ENCODE results near the gene SPEN.
A peak's percentile ranks its signal among the peaks of the same experiment; 100 is the strongest.
"Not testable (repeated sequence)": the region's sequence is repeated elsewhere in the genome, so short reads cannot be mapped to it uniquely, and the experiment has no call there.

SPEN gene

GRCh38 chr1:15837931-15838330, 9.6 kb upstream of the SPEN start:
- Mint-ChIP-seq H3K4me3 (peak overlapping the region; percentile 85), H3K4me1 (peaks cover 22% of the 10 kb centered on the region), H3K27ac (peak overlapping the region; percentile 45), H3K27me3 (peaks cover 11% of the 10 kb centered on the region), H3K36me3 (no peaks in the 10 kb centered on the region), H3K9me3 (no peaks in the 10 kb centered on the region)
- DNase-seq, result no peak
- CTCF ChIA-PET, result interaction anchor here (0.8 kb wide), 1 partner anchor 16 kb away, joined by 3 read pairs; no protein-coding TSS in a partner anchor

GRCh38 chr1:15838721-15839120, 8.8 kb upstream of the SPEN start:
- no peak overlapping the region for H3K27ac Mint-ChIP-seq
- H3K9me3 Mint-ChIP-seq, result no peaks in the 10 kb centered on the region
- no peak overlapping the region for H3K4me3 Mint-ChIP-seq

DNA sequence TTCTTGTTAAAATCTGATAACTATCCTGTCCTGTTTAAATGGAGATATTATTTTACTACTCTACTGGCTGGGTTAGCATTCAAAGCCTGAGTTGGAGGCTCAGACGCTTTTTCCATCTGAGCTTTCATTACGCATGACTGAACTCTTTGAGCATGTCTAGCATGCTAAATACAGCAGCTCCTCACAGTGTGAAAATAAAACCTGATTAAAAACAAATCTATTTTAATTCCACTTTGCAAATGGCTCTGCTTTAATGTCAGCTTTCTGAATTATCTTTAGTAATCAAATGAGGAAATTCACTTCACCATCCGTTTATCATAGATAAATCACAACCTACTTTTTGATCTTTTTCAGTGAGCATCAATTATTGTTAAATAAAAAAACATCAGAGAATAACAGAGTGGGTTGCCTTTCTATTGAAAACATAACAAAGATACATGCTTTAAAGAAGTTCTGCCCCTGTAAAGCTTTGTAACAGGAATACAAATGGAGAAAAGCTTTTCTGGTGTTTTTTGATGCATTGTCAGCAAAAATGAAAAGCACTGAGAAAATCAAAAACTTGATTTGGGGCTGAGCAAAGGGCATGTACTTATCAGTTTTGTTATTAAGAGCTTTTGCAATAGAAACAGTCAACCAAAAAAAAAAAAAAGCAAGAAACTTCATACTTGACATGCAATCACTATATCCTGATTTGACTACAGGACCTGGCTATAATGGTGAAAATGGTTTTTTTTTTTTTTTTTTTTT, 3.5 kb upstream of the SPEN start:
- peaks cover 28% of the 10 kb centered on the region for H3K4me1 Mint-ChIP-seq
- CTCF ChIA-PET, result interaction anchor here (0.7 to 0.8 kb wide), 2 partner anchors 10 to 17 kb away, joined by 3 to 4 read pairs; no protein-coding TSS in a partner anchor
- H3K9me3 Mint-ChIP-seq, result no peaks in the 10 kb centered on the region
- H3K27ac Mint-ChIP-seq, result no peak overlapping the region
- H3K36me3 Mint-ChIP-seq, result peaks cover 2% of the 10 kb centered on the region
- no peak overlapping the region for H3K4me3 Mint-ChIP-seq
- no peaks in the 10 kb centered on the region for H3K27me3 Mint-ChIP-seq
- DNase-seq, result no peak

More at GRCh38 chr1:15838721-15839120, 8.8 kb upstream of the SPEN start:
- no peak for DNase-seq
- peaks cover 11% of the 10 kb centered on the region for H3K27me3 Mint-ChIP-seq
- H3K36me3 Mint-ChIP-seq, result no peaks in the 10 kb centered on the region
- peaks cover 19% of the 10 kb centered on the region for H3K4me1 Mint-ChIP-seq
- CTCF ChIA-PET, result interaction anchor here (0.8 kb wide), 1 partner anchor 16 kb away, joined by 3 read pairs; no protein-coding TSS in a partner anchor

DNA sequence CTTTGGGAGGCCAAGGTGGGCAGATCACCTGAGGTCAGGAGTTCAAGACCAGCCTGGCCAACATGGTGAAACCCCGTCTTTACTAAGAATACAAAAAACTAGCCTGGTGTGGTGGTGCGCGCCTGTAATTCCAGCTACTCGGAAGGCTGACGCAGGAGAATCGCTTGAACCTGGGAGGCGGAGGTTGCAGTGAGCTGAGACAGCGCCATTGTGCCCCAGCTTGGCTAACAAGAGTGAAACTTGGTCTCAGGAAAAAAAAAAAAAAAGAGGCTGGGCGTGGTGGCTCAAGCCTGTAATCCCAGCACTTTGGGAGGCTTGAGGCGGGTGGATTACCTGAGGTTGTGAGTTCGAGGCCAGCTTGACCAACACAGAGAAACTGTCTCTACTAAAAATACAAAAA, 1.5 kb upstream of the SPEN start:
- H3K27ac Mint-ChIP-seq, result peak overlapping the region; percentile 97
- H3K36me3 Mint-ChIP-seq, H3K27me3 Mint-ChIP-seq, H3K9me3 Mint-ChIP-seq, DNase-seq: not testable (repeated sequence)
- peaks cover 43% of the 10 kb centered on the region for H3K4me1 Mint-ChIP-seq
- CTCF ChIA-PET, result interaction anchor here (2.7 kb wide), 1 partner anchor 13 kb away, joined by 12 read pairs; no protein-coding TSS in a partner anchor
- H3K4me3 Mint-ChIP-seq, result peak overlapping the region; percentile 95

- H3K27ac Mint-ChIP-seq, result peak overlapping the region; percentile 97
- H3K9me3 Mint-ChIP-seq, result no peaks in the 10 kb centered on the region
- peaks cover 59% of the 10 kb centered on the region for H3K4me1 Mint-ChIP-seq
- H3K4me3 Mint-ChIP-seq, result peak overlapping the region; percentile 95
- H3K36me3 Mint-ChIP-seq, result peaks cover 12% of the 10 kb centered on the region
- CTCF ChIA-PET, result interaction anchor here (1.1 to 2.7 kb wide), 2 partner anchors 15 to 72 kb away, joined by 3 to 12 read pairs; no protein-coding TSS in a partner anchor
- no peak for DNase-seq
- H3K27me3 Mint-ChIP-seq, result no peaks in the 10 kb centered on the region
These were observed 311 bp downstream of the SPEN start for GRCh38 chr1:15847893-15848142.

DNA sequence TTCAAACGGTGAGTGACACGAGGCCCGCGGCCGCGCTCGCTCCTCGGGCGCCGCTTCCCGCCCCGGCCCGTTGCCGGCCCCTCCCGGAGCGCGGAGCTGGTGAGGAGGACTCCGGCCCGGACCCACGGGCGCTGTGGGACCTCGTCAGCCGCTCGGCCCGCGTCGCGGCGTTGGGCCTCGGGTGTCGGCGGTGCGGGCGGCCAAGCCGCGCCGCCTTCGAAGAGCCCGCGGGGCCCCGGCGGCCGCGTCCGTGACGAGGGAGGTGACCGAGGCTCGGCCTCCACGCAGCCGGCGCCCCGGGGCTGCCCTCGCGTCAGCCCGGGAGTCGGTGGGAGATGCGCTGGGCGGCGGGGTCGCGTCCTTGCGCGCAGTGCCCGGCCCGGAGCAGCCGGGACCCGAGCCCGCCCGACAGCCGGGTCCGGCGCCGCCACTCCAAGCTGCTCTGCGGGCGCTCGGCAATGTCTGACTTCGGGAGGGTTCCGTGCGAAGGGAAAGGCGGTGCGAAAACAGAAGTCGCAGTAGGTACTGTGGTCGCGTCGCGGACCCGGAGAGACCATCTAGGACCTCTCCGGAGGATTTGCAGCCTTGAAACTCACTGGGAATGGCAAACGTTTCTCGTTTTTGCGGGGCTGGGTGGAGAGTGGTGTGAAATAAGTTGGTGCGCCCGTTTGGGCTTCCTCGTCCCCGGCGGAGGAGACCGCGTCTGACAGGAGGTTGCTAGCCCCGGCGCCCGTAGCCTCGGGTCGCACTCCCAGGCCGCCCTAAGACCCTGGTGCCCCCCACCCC, 829 bp downstream of the SPEN start:
- Mint-ChIP-seq H3K27ac (peak overlapping the region; percentile 92), H3K36me3 (peaks cover 12% of the 10 kb centered on the region), H3K4me1 (peaks cover 59% of the 10 kb centered on the region), H3K27me3 (no peaks in the 10 kb centered on the region), H3K9me3 (no peaks in the 10 kb centered on the region), H3K4me3 (peak overlapping the region; percentile 95)
- DNase-seq, result peak; percentile 67
- CTCF ChIA-PET, result interaction anchor here (0.8 to 2.7 kb wide), 3 partner anchors 15 to 159 kb away, joined by 3 to 12 read pairs (median 3); no protein-coding TSS in a partner anchor

GRCh38 chr1:15848929-15849774, 1.6 kb downstream of the SPEN start:
- Mint-ChIP-seq H3K9me3 (no peaks in the 10 kb centered on the region), H3K27ac (peak overlapping the region; percentile 92), H3K4me1 (peaks cover 53% of the 10 kb centered on the region), H3K27me3 (no peaks in the 10 kb centered on the region), H3K36me3 (peaks cover 12% of the 10 kb centered on the region), H3K4me3 (peak overlapping the region; percentile 92)
- peak; percentile 79 for DNase-seq
- CTCF ChIA-PET, result interaction anchor here (0.8 to 2.7 kb wide), 3 partner anchors 16 to 158 kb away, joined by 3 to 12 read pairs (median 3); no protein-coding TSS in a partner anchor

DNA sequence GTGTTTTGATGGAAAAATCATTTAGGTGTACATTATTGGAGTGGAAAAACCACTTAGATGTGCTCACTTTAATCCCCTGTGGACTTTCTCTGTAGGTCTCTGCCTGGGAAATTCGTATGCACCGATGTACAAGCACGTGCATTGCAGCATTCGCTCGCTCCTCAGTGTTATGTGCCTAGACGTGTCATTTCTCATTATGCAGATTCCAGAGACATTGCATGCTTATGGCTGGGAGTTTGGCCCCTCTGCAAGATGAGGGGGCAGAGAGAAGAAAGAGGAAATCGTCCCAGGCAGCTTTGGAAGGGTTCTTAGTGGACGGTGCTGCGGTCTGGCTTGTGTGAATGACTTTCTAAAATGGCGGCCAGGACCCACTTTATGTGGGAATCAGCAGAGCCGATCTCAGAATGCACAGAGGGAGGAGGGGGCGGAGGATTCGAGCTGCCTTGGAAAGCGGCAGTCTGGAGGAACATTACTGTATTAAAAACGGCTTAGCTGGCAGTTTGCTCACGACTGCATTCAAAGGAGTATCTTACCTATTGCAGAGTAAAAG, 2.3 kb downstream of the SPEN start:
- H3K9me3 Mint-ChIP-seq, result no peaks in the 10 kb centered on the region
- peaks cover 12% of the 10 kb centered on the region for H3K36me3 Mint-ChIP-seq
- H3K27me3 Mint-ChIP-seq, result no peaks in the 10 kb centered on the region
- DNase-seq, result peak; percentile 48
- CTCF ChIA-PET, result no interaction called here
- peak overlapping the region; percentile 92 for H3K4me3 Mint-ChIP-seq
- peak overlapping the region; percentile 92 for H3K27ac Mint-ChIP-seq
- peaks cover 53% of the 10 kb centered on the region for H3K4me1 Mint-ChIP-seq

- Mint-ChIP-seq H3K4me1 (peaks cover 48% of the 10 kb centered on the region), H3K36me3 (peaks cover 10% of the 10 kb centered on the region), H3K4me3 (peak overlapping the region; percentile 71), H3K27ac (no peak overlapping the region), H3K9me3 (no peaks in the 10 kb centered on the region), H3K27me3 (no peaks in the 10 kb centered on the region)
- no peak for DNase-seq
- CTCF ChIA-PET, result interaction anchor here (1.7 kb wide), 1 partner anchor 35 kb away, joined by 4 read pairs; no protein-coding TSS in a partner anchor
These were observed 3.0 kb downstream of the SPEN start for GRCh38 chr1:15850471-15851001.

- Mint-ChIP-seq H3K9me3 (no peaks in the 10 kb centered on the region), H3K4me1 (peaks cover 41% of the 10 kb centered on the region), H3K4me3 (peak overlapping the region; percentile 30), H3K27ac (no peak overlapping the region), H3K36me3 (peaks cover 10% of the 10 kb centered on the region), H3K27me3 (no peaks in the 10 kb centered on the region)
- DNase-seq, result no peak
- CTCF ChIA-PET, result interaction anchor here (1.7 kb wide), 1 partner anchor 36 kb away, joined by 4 read pairs; no protein-coding TSS in a partner anchor
These were observed 3.9 kb downstream of the SPEN start for GRCh38 chr1:15851210-15852035.

- Mint-ChIP-seq H3K27ac (no peak overlapping the region), H3K27me3 (no peaks in the 10 kb centered on the region), H3K9me3 (no peaks in the 10 kb centered on the region), H3K36me3 (peaks cover 10% of the 10 kb centered on the region), H3K4me1 (peaks cover 40% of the 10 kb centered on the region), H3K4me3 (no peak overlapping the region)
- no peak for DNase-seq
- CTCF ChIA-PET, result interaction anchor here (1.7 kb wide), 1 partner anchor 37 kb away, joined by 4 read pairs; no protein-coding TSS in a partner anchor
These were observed 4.7 kb downstream of the SPEN start for GRCh38 chr1:15852036-15852827.

DNA sequence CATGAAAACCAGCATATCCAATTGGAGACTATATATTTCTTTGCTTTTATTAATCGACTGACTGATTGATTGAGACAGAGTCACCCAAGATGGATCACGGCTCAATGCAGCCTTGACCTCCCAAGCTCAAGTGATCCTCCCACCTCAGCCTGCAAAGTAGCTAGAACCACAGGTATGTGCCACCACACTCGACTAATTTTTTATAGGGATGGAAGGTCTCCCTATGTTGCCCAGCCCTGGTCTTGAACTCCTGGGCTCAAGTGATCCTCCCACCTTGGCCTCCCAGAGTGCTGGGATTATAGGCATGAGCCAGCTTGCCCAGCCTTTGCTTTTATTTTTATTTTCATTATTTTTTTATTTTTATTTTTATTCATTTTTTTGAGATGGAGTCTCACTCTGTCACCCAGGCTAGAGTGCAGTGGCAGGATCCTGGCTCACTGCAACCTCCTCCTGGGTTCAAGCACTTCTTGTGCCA, 5.4 kb downstream of the SPEN start:
- peaks cover 40% of the 10 kb centered on the region for H3K4me1 Mint-ChIP-seq

More for the DNA sequence above, 5.4 kb downstream of the SPEN start:
- no peak overlapping the region for H3K27ac Mint-ChIP-seq
- peaks cover 10% of the 10 kb centered on the region for H3K36me3 Mint-ChIP-seq
- DNase-seq, result no peak
- no peaks in the 10 kb centered on the region for H3K27me3 Mint-ChIP-seq
- no peaks in the 10 kb centered on the region for H3K9me3 Mint-ChIP-seq
- no peak overlapping the region for H3K4me3 Mint-ChIP-seq
- CTCF ChIA-PET, result interaction anchor here (0.7 kb wide), 1 partner anchor 12 kb away, joined by 3 read pairs; no protein-coding TSS in a partner anchor

Data from activated naive CD4-positive, alpha-beta T cell treated with anti-CD3 and anti-CD28 coated beads, Interleukin-2, amount 10 ng/mL, durations not matched to agents 7 days and 5 days (primary cell).